ENCODE measurements around the gene CPNE7.

The CPNE7 gene

DNA sequence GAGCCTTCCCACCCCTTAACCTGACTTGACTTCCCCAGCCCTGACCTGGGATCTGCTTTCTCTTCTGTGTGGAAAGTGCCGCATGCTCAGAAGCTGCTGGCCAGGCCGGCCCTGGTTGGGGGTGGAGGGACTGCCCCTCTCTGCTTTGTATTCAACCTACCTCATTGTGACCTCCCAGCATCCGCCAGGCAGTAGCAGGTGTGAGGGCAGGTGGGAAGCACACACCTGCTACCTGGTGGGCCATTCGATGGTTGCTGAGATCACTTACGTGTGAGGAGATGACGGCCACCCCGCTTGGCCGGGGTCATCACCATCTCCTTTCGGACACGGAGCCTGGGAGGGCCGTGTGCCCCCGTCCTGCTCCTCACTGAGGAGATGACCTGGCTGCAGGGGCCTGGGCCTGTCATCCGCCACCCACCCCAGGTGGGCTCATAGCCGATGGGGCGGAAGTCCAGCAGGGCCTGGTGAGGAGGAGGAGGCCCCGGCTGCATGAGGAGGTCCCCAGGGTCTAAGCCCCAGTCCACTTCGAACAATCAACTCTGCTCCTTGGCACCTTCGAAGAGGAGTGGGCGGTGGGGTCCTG lies 7.1 kb downstream of the CPNE7 start:
- Histone ChIP-seq H3K4me3 (ENCODE audit: insufficient read depth, low read length, poor library complexity, severe bottlenecking) (no peak overlapping the region), H3K79me2 (ENCODE audit: insufficient read depth, low read length) (no peaks in the 10 kb centered on the region), H3K9ac (ENCODE audit: low read length) (no peak overlapping the region), H3K27ac (ENCODE audit: low read depth, low read length) (no peak overlapping the region), H2AFZ (ENCODE audit: low read depth, low read length, severe bottlenecking) (no peak overlapping the region), H3K9me2 (replicated peaks; ENCODE audit: insufficient read depth, low read length) (no peaks in the 10 kb centered on the region), H3K36me3 (ENCODE audit: low read length) (no peaks in the 10 kb centered on the region), H3K9me3 (ENCODE audit: insufficient read depth, low read length) (no peaks in the 10 kb centered on the region), H4K20me1 (ENCODE audit: low read depth, low read length) (no peaks in the 10 kb centered on the region), H3K27me3 (ENCODE audit: low read length) (no peaks in the 10 kb centered on the region), H3K4me2 (ENCODE audit: low read depth, low read length, poor library complexity, severe bottlenecking) (no peak overlapping the region), H3F3A (ENCODE audit: insufficient read depth) (no peaks in the 10 kb centered on the region)
- TF ChIP-seq, protein P1, sequence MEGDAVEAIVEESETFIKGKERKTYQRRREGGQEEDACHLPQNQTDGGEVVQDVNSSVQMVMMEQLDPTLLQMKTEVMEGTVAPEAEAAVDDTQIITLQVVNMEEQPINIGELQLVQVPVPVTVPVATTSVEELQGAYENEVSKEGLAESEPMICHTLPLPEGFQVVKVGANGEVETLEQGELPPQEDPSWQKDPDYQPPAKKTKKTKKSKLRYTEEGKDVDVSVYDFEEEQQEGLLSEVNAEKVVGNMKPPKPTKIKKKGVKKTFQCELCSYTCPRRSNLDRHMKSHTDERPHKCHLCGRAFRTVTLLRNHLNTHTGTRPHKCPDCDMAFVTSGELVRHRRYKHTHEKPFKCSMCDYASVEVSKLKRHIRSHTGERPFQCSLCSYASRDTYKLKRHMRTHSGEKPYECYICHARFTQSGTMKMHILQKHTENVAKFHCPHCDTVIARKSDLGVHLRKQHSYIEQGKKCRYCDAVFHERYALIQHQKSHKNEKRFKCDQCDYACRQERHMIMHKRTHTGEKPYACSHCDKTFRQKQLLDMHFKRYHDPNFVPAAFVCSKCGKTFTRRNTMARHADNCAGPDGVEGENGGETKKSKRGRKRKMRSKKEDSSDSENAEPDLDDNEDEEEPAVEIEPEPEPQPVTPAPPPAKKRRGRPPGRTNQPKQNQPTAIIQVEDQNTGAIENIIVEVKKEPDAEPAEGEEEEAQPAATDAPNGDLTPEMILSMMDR (IDR thresholded peaks at IDR 0.05; ENCODE audit: insufficient read depth, low read length, poor library complexity, severe bottlenecking): no peak
- TF ChIP-seq EZH2phosphoT487 (conservative IDR thresholded peaks at IDR 0.05; ENCODE audit: low read length): no peak

DNA sequence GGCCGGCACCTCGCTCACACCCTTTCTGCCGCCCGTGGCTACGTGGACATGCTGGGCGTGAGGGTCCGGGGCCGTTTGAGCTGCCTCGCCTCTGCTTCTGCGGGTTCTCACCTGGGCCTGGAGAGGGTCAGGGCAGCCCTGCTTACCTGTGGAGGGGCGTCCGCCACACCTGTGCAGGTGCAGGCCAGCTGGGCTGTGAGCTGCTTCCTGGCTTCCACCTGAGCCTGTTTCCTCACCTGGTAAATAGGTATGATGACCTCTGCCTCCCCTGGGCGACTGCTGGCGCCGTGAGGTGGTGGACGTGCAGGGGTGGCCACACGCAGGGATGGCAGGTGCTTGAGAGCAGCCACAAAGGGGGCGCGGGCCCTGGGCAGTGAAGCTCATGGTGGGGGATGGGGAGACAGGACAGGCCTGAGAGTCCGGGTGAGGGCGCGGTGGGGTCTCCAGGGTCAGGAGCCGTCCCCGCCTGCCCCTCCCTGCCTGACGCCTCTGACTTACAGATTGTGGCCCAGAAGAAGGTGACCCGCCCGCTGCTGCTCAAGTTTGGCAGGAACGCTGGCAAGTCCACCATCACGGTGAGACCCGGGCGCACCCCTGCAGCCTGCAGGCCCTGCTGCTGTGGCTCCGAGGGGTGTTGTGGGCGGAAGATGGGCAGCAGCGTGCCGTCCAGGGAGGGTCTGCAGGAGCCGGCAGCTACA lies 7.8 kb downstream of the CPNE7 start:
- Histone ChIP-seq H3K27ac (ENCODE audit: low read depth, low read length) (no peak overlapping the region), H3K79me2 (ENCODE audit: insufficient read depth, low read length) (no peaks in the 10 kb centered on the region), H3K27me3 (ENCODE audit: low read length) (no peaks in the 10 kb centered on the region), H4K20me1 (ENCODE audit: low read depth, low read length) (no peaks in the 10 kb centered on the region), H2AFZ (ENCODE audit: low read depth, low read length, severe bottlenecking) (no peak overlapping the region), H3K9me3 (ENCODE audit: insufficient read depth, low read length) (no peaks in the 10 kb centered on the region), H3K4me2 (ENCODE audit: low read depth, low read length, poor library complexity, severe bottlenecking) (no peak overlapping the region), H3K9ac (ENCODE audit: low read length) (no peak overlapping the region), H3K4me3 (ENCODE audit: insufficient read depth, low read length, poor library complexity, severe bottlenecking) (no peak overlapping the region), H3F3A (ENCODE audit: insufficient read depth) (no peaks in the 10 kb centered on the region), H3K36me3 (ENCODE audit: low read length) (no peaks in the 10 kb centered on the region), H3K9me2 (replicated peaks; ENCODE audit: insufficient read depth, low read length) (no peaks in the 10 kb centered on the region)
- TF ChIP-seq, protein P1 (IDR thresholded peaks at IDR 0.05; ENCODE audit: insufficient read depth, low read length, poor library complexity, severe bottlenecking): no peak
- TF ChIP-seq EZH2phosphoT487 (conservative IDR thresholded peaks at IDR 0.05; ENCODE audit: low read length): no peak

DNA sequence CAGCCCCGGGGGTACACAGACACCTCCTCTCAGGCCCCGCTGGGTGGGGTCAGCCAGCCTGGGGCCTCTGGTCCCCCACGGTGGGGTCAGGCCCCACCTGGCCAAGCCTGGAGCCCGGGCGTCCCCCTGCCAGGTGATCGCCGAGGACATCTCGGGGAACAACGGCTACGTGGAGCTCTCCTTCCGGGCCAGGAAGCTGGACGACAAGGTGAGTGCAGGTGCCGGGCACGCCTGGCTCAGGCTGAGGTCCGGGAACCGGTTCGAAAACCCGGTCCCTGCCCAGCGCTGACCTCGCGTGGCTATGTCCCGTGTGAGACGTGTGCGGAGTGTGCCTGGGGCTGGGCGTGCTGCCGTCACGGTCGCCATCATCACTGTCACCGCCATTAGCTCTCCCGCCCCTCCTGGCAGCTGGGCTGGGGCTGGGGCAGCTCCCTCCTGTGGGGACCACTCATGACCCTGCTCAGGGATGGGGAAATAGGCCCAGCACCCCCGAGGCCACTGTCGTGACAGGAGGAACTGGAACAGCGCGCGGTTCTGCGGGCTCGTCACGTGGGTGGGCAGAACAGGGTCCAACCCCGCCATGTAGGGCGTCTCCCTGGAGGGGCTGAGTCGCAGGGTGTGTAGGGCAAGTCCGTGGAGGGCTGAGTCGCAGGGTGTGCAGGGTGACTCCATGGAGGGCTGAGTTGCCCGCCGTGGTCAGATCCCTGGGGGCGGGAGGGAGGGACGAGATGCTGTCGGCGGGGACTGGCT lies 8.5 kb downstream of the CPNE7 start:
- Histone ChIP-seq H3K36me3 (ENCODE audit: low read length) (no peaks in the 10 kb centered on the region), H3K9ac (ENCODE audit: low read length) (no peak overlapping the region), H2AFZ (ENCODE audit: low read depth, low read length, severe bottlenecking) (no peak overlapping the region), H3K9me3 (ENCODE audit: insufficient read depth, low read length) (no peaks in the 10 kb centered on the region), H3K4me3 (ENCODE audit: insufficient read depth, low read length, poor library complexity, severe bottlenecking) (no peak overlapping the region), H3K27me3 (ENCODE audit: low read length) (no peaks in the 10 kb centered on the region), H4K20me1 (ENCODE audit: low read depth, low read length) (no peaks in the 10 kb centered on the region), H3F3A (ENCODE audit: insufficient read depth) (no peaks in the 10 kb centered on the region), H3K27ac (ENCODE audit: low read depth, low read length) (no peak overlapping the region), H3K79me2 (ENCODE audit: insufficient read depth, low read length) (no peaks in the 10 kb centered on the region), H3K4me2 (ENCODE audit: low read depth, low read length, poor library complexity, severe bottlenecking) (no peak overlapping the region), H3K9me2 (replicated peaks; ENCODE audit: insufficient read depth, low read length) (no peaks in the 10 kb centered on the region)
- TF ChIP-seq, protein P1 (IDR thresholded peaks at IDR 0.05; ENCODE audit: insufficient read depth, low read length, poor library complexity, severe bottlenecking): no peak
- no peak for TF ChIP-seq EZH2phosphoT487 (conservative IDR thresholded peaks at IDR 0.05; ENCODE audit: low read length)

Measured in SU-DHL-6 (cell line).